GM19438 (cell line): Measurements from ENCODE around the gene IFT80.

Experiments used
- ATAC-seq: cut with Tn5 transposase; IDR thresholded peaks from one replicate; pipeline ENCODE4 v1.9.1; 2021; ENCODE audit warnings: low read depth; ENCODE audit not compliant: unreplicated experiment

Gene IFT80

GRCh38 chr3:160217675-160218074, 181.3 kb downstream of the IFT80 start:
- ATAC-seq: no peak

- no peak for ATAC-seq
Observed at GRCh38 chr3:160213191-160213590, 185.8 kb downstream of the IFT80 start.

- ATAC-seq: no peak
Observed at GRCh38 chr3:160210799-160211221, 188.2 kb downstream of the IFT80 start.

- no peak for ATAC-seq
Observed at GRCh38 chr3:160210341-160210740, 188.7 kb downstream of the IFT80 start.
